ENCODE measurements around the gene RPL39L.
A peak's percentile ranks its signal among the peaks of the same experiment; 100 is the strongest.

Gene RPL39L

GRCh38 chr3:187125319-187126031, 13.8 kb downstream of the RPL39L start:
- Histone ChIP-seq H4K8ac (ENCODE audit: low read length) (no peak overlapping the region), H3K27me3 (ENCODE audit: control insufficient read depth in 1 of 2, insufficient read depth in 1 of 2, low read length in 2 of 2) (no peaks in the 10 kb centered on the region), H2BK12ac (ENCODE audit: low read length in 2 of 2) (no peak overlapping the region), H3K14ac (ENCODE audit: low read length in 2 of 2) (no peak overlapping the region), H4K91ac (ENCODE audit: low read length) (no peak overlapping the region), H3K18ac (ENCODE audit: low read depth in 1 of 2, low read length in 2 of 2) (no peak overlapping the region), H3K4me1 (ENCODE audit: control insufficient read depth, insufficient read depth, low read depth, low read length) (no peaks in the 10 kb centered on the region), H3K4me2 (ENCODE audit: low read length, poor library complexity, severe bottlenecking) (no peak overlapping the region), H2BK15ac (ENCODE audit: low read depth, poor library complexity, severe bottlenecking) (no peak overlapping the region), H3K23ac (ENCODE audit: low read length in 2 of 2) (no peak overlapping the region), H3K79me1 (replicated peaks; ENCODE audit: low read length, poor library complexity, severe bottlenecking) (peaks cover 11% of the 10 kb centered on the region), H2BK5ac (ENCODE audit: low read depth, low read length, poor library complexity, severe bottlenecking) (no peak overlapping the region), H2BK120ac (ENCODE audit: low read depth, low read length) (no peak overlapping the region), H3K9me3 (ENCODE audit: control insufficient read depth, low read length) (no peaks in the 10 kb centered on the region), H3K4me3 (ENCODE audit: insufficient read depth in 1 of 2, low read depth in 1 of 2, low read length in 2 of 2) (no peak overlapping the region), H2AFZ (ENCODE audit: low read depth, low read length) (no peak overlapping the region), H3K27ac (ENCODE audit: low read length, poor library complexity, severe bottlenecking) (no peak overlapping the region), H3K9ac (ENCODE audit: low read length) (no peak overlapping the region), H2AK5ac (ENCODE audit: low read length, severe bottlenecking) (no peak overlapping the region), H3K36me3 (ENCODE audit: control insufficient read depth in 1 of 2, insufficient read depth in 2 of 2, low read depth in 1 of 2, low read length in 2 of 2) (no peaks in the 10 kb centered on the region), H3K4ac (ENCODE audit: low read depth in 1 of 2, low read length in 2 of 2) (no peak overlapping the region)
- WGBS: 97% methylated on average over 5 of the region's 6 CpGs
- DNase-seq: no peak

DNA sequence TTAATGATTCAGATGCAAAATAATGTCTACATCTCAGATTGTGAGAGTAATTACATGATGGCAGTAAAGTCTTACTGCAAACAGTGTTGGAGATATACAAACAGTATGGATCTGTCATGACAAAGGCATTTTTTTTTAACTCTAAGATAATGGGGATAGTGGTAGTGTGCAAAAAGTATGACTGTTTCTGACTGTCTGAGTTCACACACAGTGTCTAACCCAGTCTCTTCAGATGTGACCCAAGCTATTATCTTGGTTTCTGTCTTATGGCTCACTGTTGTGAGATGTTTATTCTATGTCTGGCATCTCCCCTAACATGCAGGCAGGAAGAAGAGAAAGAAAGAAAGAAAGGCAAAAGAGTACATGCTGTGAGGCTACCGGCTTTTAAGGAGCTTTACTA, 17.0 kb downstream of the RPL39L start:
- WGBS: no CpG with 5 or more reads among the region's 1 CpG
- no peak overlapping the region for H3K4me2 ChIP-seq (ENCODE audit: low read length, poor library complexity, severe bottlenecking)
- no peak overlapping the region for H3K23ac ChIP-seq (ENCODE audit: low read length in 2 of 2)
- H3K4me1 ChIP-seq (ENCODE audit: control insufficient read depth, insufficient read depth, low read depth, low read length): no peaks in the 10 kb centered on the region
- H3K4ac ChIP-seq (ENCODE audit: low read depth in 1 of 2, low read length in 2 of 2): no peak overlapping the region
- no peak overlapping the region for H3K9ac ChIP-seq (ENCODE audit: low read length)
- H3K36me3 ChIP-seq (ENCODE audit: control insufficient read depth in 1 of 2, insufficient read depth in 2 of 2, low read depth in 1 of 2, low read length in 2 of 2): no peaks in the 10 kb centered on the region
- H2AK5ac ChIP-seq (ENCODE audit: low read length, severe bottlenecking): no peak overlapping the region
- H3K9me3 ChIP-seq (ENCODE audit: control insufficient read depth, low read length): no peaks in the 10 kb centered on the region
- H4K91ac ChIP-seq (ENCODE audit: low read length): no peak overlapping the region
- no peak overlapping the region for H4K8ac ChIP-seq (ENCODE audit: low read length)
- no peak overlapping the region for H2AFZ ChIP-seq (ENCODE audit: low read depth, low read length)
- no peak overlapping the region for H2BK120ac ChIP-seq (ENCODE audit: low read depth, low read length)
- H2BK5ac ChIP-seq (ENCODE audit: low read depth, low read length, poor library complexity, severe bottlenecking): no peak overlapping the region
- no peak overlapping the region for H3K4me3 ChIP-seq (ENCODE audit: insufficient read depth in 1 of 2, low read depth in 1 of 2, low read length in 2 of 2)
- no peak overlapping the region for H3K18ac ChIP-seq (ENCODE audit: low read depth in 1 of 2, low read length in 2 of 2)
- peaks cover 5% of the 10 kb centered on the region for H3K79me1 ChIP-seq (replicated peaks; ENCODE audit: low read length, poor library complexity, severe bottlenecking)
- H2BK15ac ChIP-seq (ENCODE audit: low read depth, poor library complexity, severe bottlenecking): no peak overlapping the region
- H3K14ac ChIP-seq (ENCODE audit: low read length in 2 of 2): no peak overlapping the region
- no peak overlapping the region for H3K27ac ChIP-seq (ENCODE audit: low read length, poor library complexity, severe bottlenecking)
- no peak overlapping the region for H2BK12ac ChIP-seq (ENCODE audit: low read length in 2 of 2)
- no peaks in the 10 kb centered on the region for H3K27me3 ChIP-seq (ENCODE audit: control insufficient read depth in 1 of 2, insufficient read depth in 1 of 2, low read length in 2 of 2)
- peak; percentile 28 for DNase-seq

- H3K4me3 ChIP-seq (ENCODE audit: insufficient read depth in 1 of 2, low read depth in 1 of 2, low read length in 2 of 2): no peak overlapping the region
- no peak for DNase-seq
- H3K9ac ChIP-seq (ENCODE audit: low read length): no peak overlapping the region
- no peak overlapping the region for H4K8ac ChIP-seq (ENCODE audit: low read length)
- H3K18ac ChIP-seq (ENCODE audit: low read depth in 1 of 2, low read length in 2 of 2): no peak overlapping the region
- H4K91ac ChIP-seq (ENCODE audit: low read length): no peak overlapping the region
- no peaks in the 10 kb centered on the region for H3K27me3 ChIP-seq (ENCODE audit: control insufficient read depth in 1 of 2, insufficient read depth in 1 of 2, low read length in 2 of 2)
- H2AFZ ChIP-seq (ENCODE audit: low read depth, low read length): no peak overlapping the region
- no peaks in the 10 kb centered on the region for H3K4me1 ChIP-seq (ENCODE audit: control insufficient read depth, insufficient read depth, low read depth, low read length)
- H3K4ac ChIP-seq (ENCODE audit: low read depth in 1 of 2, low read length in 2 of 2): no peak overlapping the region
- no peak overlapping the region for H2AK5ac ChIP-seq (ENCODE audit: low read length, severe bottlenecking)
- H2BK15ac ChIP-seq (ENCODE audit: low read depth, poor library complexity, severe bottlenecking): no peak overlapping the region
- 91% methylated on average over 2 of the region's 2 CpGs for WGBS
- H3K23ac ChIP-seq (ENCODE audit: low read length in 2 of 2): no peak overlapping the region
- H3K9me3 ChIP-seq (ENCODE audit: control insufficient read depth, low read length): no peaks in the 10 kb centered on the region
- H3K4me2 ChIP-seq (ENCODE audit: low read length, poor library complexity, severe bottlenecking): no peak overlapping the region
- peaks cover 4% of the 10 kb centered on the region for H3K79me1 ChIP-seq (replicated peaks; ENCODE audit: low read length, poor library complexity, severe bottlenecking)
- no peak overlapping the region for H3K14ac ChIP-seq (ENCODE audit: low read length in 2 of 2)
- no peak overlapping the region for H2BK5ac ChIP-seq (ENCODE audit: low read depth, low read length, poor library complexity, severe bottlenecking)
- H3K27ac ChIP-seq (ENCODE audit: low read length, poor library complexity, severe bottlenecking): no peak overlapping the region
- H3K36me3 ChIP-seq (ENCODE audit: control insufficient read depth in 1 of 2, insufficient read depth in 2 of 2, low read depth in 1 of 2, low read length in 2 of 2): no peaks in the 10 kb centered on the region
- H2BK120ac ChIP-seq (ENCODE audit: low read depth, low read length): no peak overlapping the region
- no peak overlapping the region for H2BK12ac ChIP-seq (ENCODE audit: low read length in 2 of 2)
Observed at GRCh38 chr3:187120326-187120725, 19.0 kb downstream of the RPL39L start.

DNA sequence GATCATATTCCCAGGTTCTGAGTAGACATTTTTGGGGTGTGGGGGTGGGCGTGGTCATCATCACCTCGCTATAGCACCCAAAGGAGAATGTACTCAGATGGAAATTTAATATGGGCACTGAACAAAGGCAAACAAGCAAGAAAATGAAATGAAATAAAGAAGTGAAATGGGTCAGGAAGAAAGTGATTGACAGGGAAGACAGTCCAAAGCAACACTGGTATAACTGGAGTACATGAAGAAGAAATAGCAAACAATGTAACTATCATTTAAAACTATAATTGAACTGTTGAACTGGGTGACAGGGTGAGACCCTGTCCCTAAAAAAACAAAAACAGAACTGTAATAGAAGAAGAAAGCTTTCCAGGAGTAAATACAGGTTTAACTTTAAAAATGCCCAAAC, 24.8 kb downstream of the RPL39L start:
- DNase-seq: no peak

More for the DNA sequence above, 24.8 kb downstream of the RPL39L start:
- Histone ChIP-seq H3K18ac (ENCODE audit: low read depth in 1 of 2, low read length in 2 of 2) (no peak overlapping the region), H3K14ac (ENCODE audit: low read length in 2 of 2) (no peak overlapping the region), H3K23ac (ENCODE audit: low read length in 2 of 2) (no peak overlapping the region), H2BK120ac (ENCODE audit: low read depth, low read length) (no peak overlapping the region), H3K27me3 (ENCODE audit: control insufficient read depth in 1 of 2, insufficient read depth in 1 of 2, low read length in 2 of 2) (no peaks in the 10 kb centered on the region), H3K4me1 (ENCODE audit: control insufficient read depth, insufficient read depth, low read depth, low read length) (no peaks in the 10 kb centered on the region), H2BK5ac (ENCODE audit: low read depth, low read length, poor library complexity, severe bottlenecking) (no peak overlapping the region), H3K4me2 (ENCODE audit: low read length, poor library complexity, severe bottlenecking) (no peak overlapping the region), H4K91ac (ENCODE audit: low read length) (no peak overlapping the region), H2AFZ (ENCODE audit: low read depth, low read length) (no peak overlapping the region), H2BK12ac (ENCODE audit: low read length in 2 of 2) (no peak overlapping the region), H3K79me1 (replicated peaks; ENCODE audit: low read length, poor library complexity, severe bottlenecking) (peaks cover 4% of the 10 kb centered on the region), H3K9ac (ENCODE audit: low read length) (no peak overlapping the region), H3K4me3 (ENCODE audit: insufficient read depth in 1 of 2, low read depth in 1 of 2, low read length in 2 of 2) (no peak overlapping the region), H3K9me3 (ENCODE audit: control insufficient read depth, low read length) (no peaks in the 10 kb centered on the region), H2AK5ac (ENCODE audit: low read length, severe bottlenecking) (no peak overlapping the region), H2BK15ac (ENCODE audit: low read depth, poor library complexity, severe bottlenecking) (no peak overlapping the region), H3K36me3 (ENCODE audit: control insufficient read depth in 1 of 2, insufficient read depth in 2 of 2, low read depth in 1 of 2, low read length in 2 of 2) (no peaks in the 10 kb centered on the region), H3K4ac (ENCODE audit: low read depth in 1 of 2, low read length in 2 of 2) (no peak overlapping the region), H3K27ac (ENCODE audit: low read length, poor library complexity, severe bottlenecking) (no peak overlapping the region), H4K8ac (ENCODE audit: low read length) (no peak overlapping the region)
- WGBS: 100% methylated on average over 2 of the region's 2 CpGs

All from mesenchymal stem cell (in vitro differentiated cells and primary cell).